Measurements from ENCODE around the gene FGF11. TPM values are rescaled to one million over a fixed set of nuclear protein-coding genes. Genes with fewer than 3 reads are reported as not detected.
"Not testable (repeated sequence)": the region's sequence is repeated elsewhere in the genome, so short reads cannot be mapped to it uniquely, and the experiment has no call there.

The FGF11 gene
- total RNA-seq, 1 experiment from 2014 or later: 24.2 TPM

DNA sequence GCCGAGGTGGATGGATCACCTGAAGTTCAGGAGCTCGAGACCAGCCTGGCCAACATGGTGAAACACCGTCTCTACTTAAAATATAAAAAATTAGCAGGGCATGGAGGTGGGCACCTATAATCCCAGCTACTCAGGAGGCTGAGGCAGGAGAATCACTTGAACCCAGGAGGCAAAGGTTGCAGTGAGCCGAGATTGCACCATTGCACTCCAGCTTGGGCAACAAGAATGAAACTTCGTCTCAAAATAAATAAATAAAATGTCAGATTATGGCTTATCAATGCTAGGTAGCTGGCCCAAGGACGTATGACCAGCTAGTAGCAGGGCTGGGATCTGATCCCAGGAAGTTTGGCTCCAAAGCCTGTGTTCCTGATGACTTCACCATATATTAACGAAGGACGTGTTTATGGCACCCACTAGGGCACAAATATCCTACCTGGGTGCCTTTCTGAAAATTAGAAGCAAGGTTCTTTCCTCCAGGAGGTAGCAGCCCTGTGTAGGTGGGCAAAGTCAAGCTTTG lies 31.2 kb downstream of the FGF11 start:
- in situ Hi-C loops (cut with HindIII; ENCODE audit: low sequenced_read_pairs); DNase-seq (ENCODE audit: low spot score): not testable (repeated sequence)

GRCh38 chr17:7471729-7472128 lies 32.4 kb downstream of the FGF11 start:
- no peak for DNase-seq (ENCODE audit: low spot score)
- in situ Hi-C loops (cut with HindIII; ENCODE audit: low sequenced_read_pairs): no loop called here

DNA sequence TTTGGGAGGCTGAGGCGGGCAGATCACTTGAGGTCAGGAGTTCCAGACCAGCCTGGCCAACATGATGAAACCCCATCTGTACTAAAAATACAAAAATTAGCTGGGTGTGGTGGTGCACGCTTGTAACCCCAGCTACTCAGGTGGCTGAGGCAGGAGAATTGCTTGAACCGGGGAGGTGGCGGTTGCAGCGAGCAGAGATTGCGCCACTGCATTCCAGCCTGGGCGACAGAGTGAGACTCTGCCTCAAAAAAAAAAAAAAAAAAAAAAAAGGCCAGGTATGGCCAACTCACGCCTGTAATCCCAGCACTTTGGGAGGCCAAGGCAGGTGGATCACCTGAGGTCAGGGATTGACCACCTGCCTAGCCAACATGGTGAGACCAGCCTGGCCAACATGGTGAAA lies 35.5 kb downstream of the FGF11 start:
- DNase-seq (ENCODE audit: low spot score): not testable (repeated sequence)
- in situ Hi-C loops (cut with HindIII; ENCODE audit: low sequenced_read_pairs): loop anchor here (25.0 kb wide), 1 partner anchor 87 kb away; the partner anchor contains the start of genes PLSCR3 and TNK1

DNA sequence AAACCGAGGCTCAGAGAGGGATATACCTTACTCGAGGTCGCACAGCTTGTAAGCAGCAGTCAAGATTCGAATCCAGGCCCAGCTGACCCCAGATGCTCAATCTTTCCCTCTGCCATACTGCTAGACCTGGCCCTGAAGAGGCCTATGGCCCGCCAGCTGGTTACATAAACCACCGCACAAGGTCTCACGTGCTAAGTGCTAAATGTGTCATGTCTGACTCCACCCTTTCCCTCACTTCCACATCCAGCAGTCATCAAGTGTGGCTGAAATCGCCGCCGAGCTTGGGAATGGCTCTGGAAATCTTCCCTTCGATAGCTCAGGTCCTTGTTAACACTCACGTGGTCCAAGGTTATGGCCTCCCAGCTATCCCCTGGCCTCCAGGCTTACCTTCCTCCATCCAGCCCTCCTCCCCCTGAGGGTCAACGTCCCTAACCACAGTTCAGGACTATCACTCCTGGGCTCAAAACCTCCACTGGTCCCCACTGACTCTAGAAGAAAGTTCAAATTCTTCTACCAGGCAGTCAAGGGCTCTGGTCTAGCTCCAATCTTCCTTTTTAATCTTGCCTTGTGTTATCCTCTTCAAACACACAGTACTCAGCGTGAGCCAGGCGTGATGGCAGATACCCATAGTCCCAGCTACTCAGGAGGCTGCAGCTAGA lies 36.6 kb downstream of the FGF11 start:
- DNase-seq (ENCODE audit: low spot score): peak; percentile 37
- in situ Hi-C loops (cut with HindIII; ENCODE audit: low sequenced_read_pairs): loop anchor here (25.0 kb wide), 1 partner anchor 89 kb away; the partner anchor contains the start of genes PLSCR3 and TNK1

DNA sequence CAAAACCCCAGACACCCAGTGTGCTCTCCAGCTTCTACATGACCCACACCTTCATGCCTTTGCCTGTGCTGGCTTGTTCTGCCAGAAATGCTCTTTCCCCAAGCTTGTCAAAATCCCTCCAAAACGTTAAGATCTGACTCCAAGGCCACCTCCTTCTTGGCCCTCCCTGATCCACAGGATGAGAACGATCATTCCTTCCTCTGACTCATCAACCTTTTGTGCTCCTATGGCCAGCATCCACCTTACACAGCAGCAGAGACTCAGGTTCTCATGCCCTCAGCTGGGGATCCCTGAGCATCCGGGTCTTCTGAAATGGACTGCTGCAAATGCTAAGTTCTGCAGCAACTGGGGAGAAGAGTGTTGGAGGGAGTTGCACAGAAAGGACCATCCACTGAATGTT lies 37.2 kb downstream of the FGF11 start:
- in situ Hi-C loops (cut with HindIII; ENCODE audit: low sequenced_read_pairs): loop anchor here (25.0 kb wide), 1 partner anchor 89 kb away; the partner anchor contains the start of genes PLSCR3 and TNK1
- peak; percentile 21 for DNase-seq (ENCODE audit: low spot score)

GRCh38 chr17:7476951-7477350 lies 37.6 kb downstream of the FGF11 start:
- in situ Hi-C loops (cut with HindIII; ENCODE audit: low sequenced_read_pairs): loop anchor here (25.0 kb wide), 1 partner anchor 90 kb away; the partner anchor contains the start of genes PLSCR3 and TNK1
- no peak for DNase-seq (ENCODE audit: low spot score)

DNA sequence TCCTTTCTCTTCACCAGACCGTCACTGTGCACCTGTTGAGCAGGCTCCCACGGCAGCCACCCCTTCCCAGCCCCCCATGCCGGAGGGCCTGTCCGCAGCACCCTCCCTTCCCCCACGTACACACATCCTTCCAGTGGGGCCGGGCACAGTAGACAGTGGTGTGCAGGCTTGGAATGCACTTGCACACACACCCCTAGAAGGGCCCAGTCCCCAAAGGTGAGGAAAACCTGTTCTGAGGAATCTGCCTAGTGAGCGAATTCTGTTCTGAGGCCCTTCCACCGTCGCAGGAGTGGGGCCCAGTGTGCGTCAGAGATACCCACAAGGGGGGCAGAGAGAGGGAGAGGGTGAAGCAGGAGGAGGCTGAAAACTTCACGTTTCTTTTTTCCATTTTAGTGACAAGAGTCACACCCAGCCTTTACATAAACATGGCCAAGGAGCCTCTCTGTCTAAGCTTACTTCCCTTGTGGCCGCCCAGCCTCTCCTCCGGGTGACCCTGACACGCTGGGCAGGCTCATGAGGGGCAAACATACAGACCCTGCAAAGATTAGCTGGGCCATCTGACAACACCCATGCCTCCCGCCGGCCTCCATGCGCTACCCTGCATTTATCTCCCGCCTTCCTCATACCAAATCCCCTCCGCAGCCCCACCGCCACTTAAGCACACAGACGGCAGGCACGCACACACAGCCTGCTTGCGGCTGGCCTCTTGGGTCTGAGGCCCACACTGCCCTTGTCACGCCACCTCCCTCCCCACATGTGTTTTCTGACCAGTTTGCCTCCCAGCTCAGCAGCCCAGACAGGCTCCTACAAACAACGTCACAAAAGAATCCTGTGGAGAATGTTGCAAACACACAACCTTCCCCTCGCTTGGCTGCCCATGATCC lies 38.3 kb downstream of the FGF11 start:
- peak; percentile 58 for DNase-seq (ENCODE audit: low spot score)
- in situ Hi-C loops (cut with HindIII; ENCODE audit: low sequenced_read_pairs): loop anchor here (25.0 kb wide), 1 partner anchor 90 kb away; the partner anchor contains the start of genes PLSCR3 and TNK1

DNA sequence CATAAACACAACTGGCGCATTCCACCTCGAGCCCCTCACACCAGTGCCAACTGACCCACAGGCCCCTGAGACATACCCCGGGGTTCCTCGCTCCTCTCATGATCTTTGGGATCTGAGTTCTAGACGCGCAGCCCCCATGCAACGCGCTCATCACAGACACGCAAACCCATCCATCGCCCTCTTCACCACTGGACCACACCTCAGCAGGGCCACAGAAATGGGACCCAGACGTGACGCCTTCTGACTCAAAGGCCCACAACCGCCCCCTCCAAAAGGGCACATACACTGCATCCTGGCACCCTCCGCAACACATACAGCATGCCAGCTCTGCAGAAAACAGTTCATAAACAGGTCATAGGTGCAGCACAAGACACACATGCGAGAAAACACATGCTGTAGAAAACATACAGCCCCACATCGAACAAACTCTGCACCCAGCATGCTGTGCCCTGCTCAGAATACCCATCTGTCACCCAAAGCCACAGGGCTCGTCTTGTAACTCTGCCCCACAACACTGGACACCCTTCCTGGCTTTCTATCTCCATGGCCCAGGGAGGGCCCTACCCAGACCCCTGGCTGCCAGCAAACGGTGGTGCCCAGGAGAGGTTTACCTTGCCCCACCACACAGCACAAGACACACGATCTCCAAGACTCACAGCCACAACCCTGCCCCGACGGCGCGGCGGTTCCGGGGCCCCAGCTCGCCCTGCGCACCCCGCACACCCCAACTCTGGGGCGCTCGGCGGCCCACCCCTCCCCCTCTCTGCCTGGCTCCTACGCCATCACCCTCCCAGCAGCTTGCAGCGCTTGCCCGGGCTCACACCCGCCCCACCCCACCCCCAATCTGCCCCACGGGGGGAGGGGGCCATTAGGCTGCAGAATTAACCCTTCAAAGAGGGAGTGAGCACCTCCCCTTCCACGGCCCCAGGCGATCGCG lies 39.2 kb downstream of the FGF11 start:
- in situ Hi-C loops (cut with HindIII; ENCODE audit: low sequenced_read_pairs): loop anchor here (25.0 kb wide), 1 partner anchor 91 kb away; the partner anchor contains the start of genes PLSCR3 and TNK1
- DNase-seq (ENCODE audit: low spot score): peak; percentile 57

DNA sequence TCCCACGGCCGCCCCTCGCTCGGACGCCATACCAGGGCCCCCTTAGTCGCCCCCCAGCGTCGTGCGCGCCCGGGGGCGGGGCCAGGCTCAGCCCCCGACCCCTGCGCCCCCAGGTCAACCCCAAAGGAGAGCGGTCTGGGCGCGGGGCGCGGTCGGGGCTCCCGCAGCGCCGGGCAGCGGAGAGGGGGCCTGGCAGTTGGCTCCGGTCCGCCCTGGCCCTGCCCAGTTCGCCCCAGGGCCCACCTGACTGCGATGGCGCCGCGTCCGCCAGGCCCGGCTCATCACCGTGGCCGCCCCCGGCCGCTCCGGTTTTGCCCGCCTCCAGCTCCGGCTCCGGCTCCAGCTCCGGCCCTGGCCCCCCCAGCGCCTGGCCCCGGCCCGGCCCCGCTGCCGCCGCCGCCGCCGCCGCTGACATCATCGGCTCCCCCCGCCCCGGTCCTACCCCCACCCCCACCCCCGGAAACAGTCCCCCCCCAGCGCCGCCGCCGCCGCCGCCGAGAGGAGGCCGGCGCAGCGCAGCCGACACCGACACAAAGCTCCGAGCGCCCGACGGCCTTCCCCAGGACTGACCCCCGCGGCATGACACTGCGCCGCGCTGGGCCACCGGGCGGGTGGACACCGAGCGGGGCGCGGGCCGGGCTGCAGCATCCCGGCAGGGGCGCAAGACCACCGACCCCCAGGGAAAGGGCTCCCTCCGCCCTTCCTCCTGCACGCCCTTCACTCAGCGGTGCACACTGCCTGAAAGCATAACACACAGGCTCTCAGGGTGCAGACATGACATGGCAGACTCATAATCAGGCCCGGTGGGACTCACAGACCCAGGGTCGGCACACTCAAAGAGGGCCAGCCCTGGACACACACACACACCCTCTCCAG lies 40.1 kb downstream of the FGF11 start, which contains the start of gene ZBTB4:
Gene ZBTB4 (minus strand): TSS at position 419 of the 876 bp plus-strand sequence. CDS start 12,830 bp downstream, outside the sequence.
- in situ Hi-C loops (cut with HindIII; ENCODE audit: low sequenced_read_pairs): loop anchor here (25.0 kb wide), 1 partner anchor 92 kb away; the partner anchor contains the start of genes PLSCR3 and TNK1
- DNase-seq (ENCODE audit: low spot score): peak; percentile 65

GRCh38 chr17:7480089-7480384 lies 40.7 kb downstream of the FGF11 start:
- in situ Hi-C loops (cut with HindIII; ENCODE audit: low sequenced_read_pairs): loop anchor here (25.0 kb wide), 1 partner anchor 93 kb away; the partner anchor contains the start of genes PLSCR3 and TNK1

GRCh38 chr17:7481275-7481674 lies 42.0 kb downstream of the FGF11 start, which contains the start of gene SLC35G6:
Gene SLC35G6, plus strand, starts transcription at chr17:7481446. Its CDS starts 71 bp downstream, at chr17:7481517.
- not testable (repeated sequence) for DNase-seq (ENCODE audit: low spot score)
- in situ Hi-C loops (cut with HindIII; ENCODE audit: low sequenced_read_pairs): loop anchor here (25.0 kb wide), 1 partner anchor 94 kb away; the partner anchor contains the start of genes PLSCR3 and TNK1

More at GRCh38 chr17:7480089-7480384, 40.7 kb downstream of the FGF11 start:
- no peak for DNase-seq (ENCODE audit: low spot score)

- DNase-seq (ENCODE audit: low spot score): not testable (repeated sequence)
- in situ Hi-C loops (cut with HindIII; ENCODE audit: low sequenced_read_pairs): loop anchor here (25.0 kb wide), 1 partner anchor 95 kb away; the partner anchor contains the start of genes PLSCR3 and TNK1
Observed at GRCh38 chr17:7481842-7482741, 42.8 kb downstream of the FGF11 start.

DNA sequence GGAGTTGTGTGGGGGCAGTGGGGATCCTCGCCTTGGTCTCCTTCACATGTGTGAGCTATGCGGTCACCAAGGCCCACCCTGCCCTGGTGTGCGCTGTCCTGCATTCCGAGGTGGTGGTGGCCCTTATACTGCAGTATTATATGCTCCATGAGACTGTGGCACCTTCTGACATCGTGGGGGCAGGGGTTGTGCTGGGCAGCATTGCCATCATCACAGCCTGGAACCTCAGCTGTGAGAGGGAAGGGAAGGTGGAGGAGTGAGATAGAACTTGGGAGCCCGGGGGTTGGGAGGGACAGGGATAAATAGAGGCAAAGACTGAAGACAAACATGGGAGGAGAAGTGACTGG lies 43.4 kb downstream of the FGF11 start:
- in situ Hi-C loops (cut with HindIII; ENCODE audit: low sequenced_read_pairs): loop anchor here (25.0 kb wide), 1 partner anchor 95 kb away; the partner anchor contains the start of genes PLSCR3 and TNK1

GRCh38 chr17:7483255-7484066 lies 44.1 kb downstream of the FGF11 start:
- DNase-seq (ENCODE audit: low spot score): peak; percentile 97
- in situ Hi-C loops (cut with HindIII; ENCODE audit: low sequenced_read_pairs): loop anchor here (25.0 kb wide), 1 partner anchor 96 kb away; the partner anchor contains the start of genes PLSCR3 and TNK1

More for the DNA sequence above, 43.4 kb downstream of the FGF11 start:
- not testable (repeated sequence) for DNase-seq (ENCODE audit: low spot score)
